HepG2 (cell line): ENCODE measurements around the gene GPS1. TPM values are rescaled to one million over a fixed set of nuclear protein-coding genes. Genes with fewer than 3 reads are reported as not detected.

Source experiments
- ATAC-seq: fragments of 200-7000 bp; cut with Tn5 transposase; 3 replicates; pipeline ENCODE4 v1.9.1; 2020; ENCODE audit warnings: mild to moderate bottlenecking, moderate library complexity
- BruUV-seq: library from RNA; stranded (reverse); fragments of 400-500 nt; replicated peaks from 2 replicates; lab custom pipeline; 2021; lab: Mats Ljungman, UMichigan
- CTCF ChIA-PET: fragments of 300-600 bp; formaldehyde crosslinking; extraction: SDS; loops from one replicate; lab custom pipeline; 2021; ENCODE audit warnings: low total read pairs, inconsistent platforms, low intra/inter-chr PET ratio; lab: Yijun Ruan, JAX
- POLR2A ChIA-PET: fragments of 350-600 bp; sonication (Branson Sonifier 250); formaldehyde crosslinking; loops from one replicate; lab custom pipeline; 2020; ENCODE audit warnings: antibody characterized with exemption, inconsistent platforms; lab: Yijun Ruan, JAX
- DNase-seq: peaks from one replicate; pipeline ENCODE4 v3.0.0-alpha.2; 2015; ENCODE audit warnings: low spot score
- FAIRE-seq: peaks from 3 replicates; lab custom pipeline; 2011; peaks lifted over from hg19 to GRCh38; lab: Jason Lieb, UNC
- H2AFZ ChIP-seq: one replicate; pipeline ENCODE4 v1.6.1; 2011; ENCODE audit warnings: low read length, inconsistent platforms
- H3K27ac ChIP-seq: fragments of 300-600 bp; 3 replicates; pipeline ENCODE4 v1.8.0; 2011; ENCODE audit warnings: mixed run types, mild to moderate bottlenecking, mixed read lengths, low read length, inconsistent platforms; ENCODE audit not compliant: insufficient read depth; ENCODE audit errors: extremely low read length
- H3K27me3 ChIP-seq, 2 experiments: fragments of 200-600 bp in 1 of 2; 2 replicates in 1 of 2; 3 replicates in 1 of 2; pipeline versions ENCODE4 v1.6.0 to v1.8.0; 2011; ENCODE audit warnings: low read length in 2 of 2, mild to moderate bottlenecking in 2 of 2, moderate library complexity in 2 of 2, inconsistent platforms in 1 of 2; ENCODE audit not compliant: insufficient read depth in 2 of 2, control insufficient read depth in 1 of 2
- H3K36me3 ChIP-seq, 2 experiments: fragments of 200-600 bp in 1 of 2; replicated peaks in 1 of 2; 2 replicates in 1 of 2; 3 replicates in 1 of 2; pipeline versions ENCODE4 v1.5.1 to v1.8.0; 2011; ENCODE audit warnings: low read length in 2 of 2, inconsistent platforms in 1 of 2; ENCODE audit not compliant: insufficient read depth in 2 of 2, control insufficient read depth in 1 of 2
- H3K4me1 ChIP-seq: 2 replicates; pipeline ENCODE4 v1.5.1; 2012; ENCODE audit warnings: low read length, inconsistent platforms; ENCODE audit not compliant: insufficient read depth
- H3K4me2 ChIP-seq: 2 replicates; pipeline ENCODE4 v1.6.0; 2011; ENCODE audit warnings: low read depth, low read length, inconsistent platforms
- H3K4me3 ChIP-seq, 3 experiments: fragments of 200-600 bp in 1 of 3; sonication (generic), shearing (Covaris generic) in 1 of 3; replicated peaks in 1 of 3; 2 replicates each; pipeline ENCODE4 v1.5.1; 2011 to 2016; ENCODE audit warnings: low read length in 3 of 3, inconsistent platforms in 2 of 3, low read depth in 2 of 3, mild to moderate bottlenecking in 2 of 3, control low read depth in 1 of 3, mixed read lengths in 1 of 3; ENCODE audit not compliant: insufficient read depth in 1 of 3
- H3K79me2 ChIP-seq: one replicate; pipeline ENCODE4 v1.6.1; 2011; ENCODE audit warnings: low read length, inconsistent platforms; ENCODE audit not compliant: insufficient read depth
- H3K9ac ChIP-seq: 2 replicates; pipeline ENCODE4 v1.6.0; 2011; ENCODE audit warnings: mild to moderate bottlenecking, low read depth, low read length, inconsistent platforms; ENCODE audit not compliant: insufficient read depth
- H3K9me3 ChIP-seq: 2 replicates; pipeline ENCODE4 v1.5.1; 2012; ENCODE audit warnings: mild to moderate bottlenecking, low read length
- H4K20me1 ChIP-seq: 2 replicates; pipeline ENCODE4 v1.6.0; 2011; ENCODE audit warnings: inconsistent platforms, mild to moderate bottlenecking, low read length, moderate library complexity; ENCODE audit not compliant: insufficient read depth
- ATF2 ChIP-seq: sonication (generic); formaldehyde crosslinking; IDR thresholded peaks from 2 replicates; pipeline ENCODE4 v1.4.0; 2020; ENCODE audit warnings: missing genetic modification reagents
- FOXC1 ChIP-seq: sonication (generic); formaldehyde crosslinking; IDR thresholded peaks from 2 replicates; pipeline ENCODE4 v1.8.0; 2022; ENCODE audit warnings: mild to moderate bottlenecking, missing genetic modification reagents, borderline replicate concordance
- GATAD1 ChIP-seq: IDR thresholded peaks from 2 replicates; pipeline ENCODE4 v1.6.1; 2016; ENCODE audit warnings: missing genetic modification reagents, missing compliant biosample characterization
- HNF4A ChIP-seq: sonication (generic); formaldehyde crosslinking; IDR thresholded peaks from 2 replicates; pipeline ENCODE4 v1.4.0; 2020; ENCODE audit warnings: missing genetic modification reagents
- MATR3 ChIP-seq: sonication (generic); formaldehyde crosslinking; IDR thresholded peaks from 2 replicates; pipeline ENCODE4 v1.4.0; 2020; ENCODE audit warnings: missing genetic modification reagents
- PHF5A ChIP-seq: IDR thresholded peaks from one replicate; pipeline ENCODE4 v1.6.1; 2018; ENCODE audit warnings: low read depth, missing genetic modification reagents; ENCODE audit not compliant: unreplicated experiment
- SNAI1 ChIP-seq: sonication (generic); formaldehyde crosslinking; IDR thresholded peaks from 2 replicates; pipeline ENCODE4 v1.5.0; 2020; ENCODE audit warnings: mild to moderate bottlenecking, missing genetic modification reagents, borderline replicate concordance
- TGIF2 ChIP-seq: IDR thresholded peaks from 2 replicates; pipeline ENCODE4 v1.6.1; 2016; ENCODE audit warnings: control low read depth, missing compliant biosample characterization
- XBP1 ChIP-seq: sonication (generic); formaldehyde crosslinking; IDR thresholded peaks from 2 replicates; pipeline ENCODE4 v1.5.0; 2020; ENCODE audit warnings: missing genetic modification reagents
- ZBTB8A ChIP-seq: sonication (generic); formaldehyde crosslinking; IDR thresholded peaks from 2 replicates; pipeline ENCODE4 v1.4.0; 2020; ENCODE audit warnings: mild to moderate bottlenecking, low read depth, missing genetic modification reagents, borderline replicate concordance
- ZC3H13 ChIP-seq: sonication (generic); formaldehyde crosslinking; IDR thresholded peaks from 2 replicates; pipeline ENCODE4 v1.8.1; 2023; ENCODE audit warnings: mild to moderate bottlenecking, missing genetic modification reagents, moderate library complexity
- ZNF124 ChIP-seq: sonication (generic); formaldehyde crosslinking; IDR thresholded peaks from 2 replicates; pipeline ENCODE4 v1.4.0; 2020; ENCODE audit warnings: missing genetic modification reagents
- ZNF609 ChIP-seq: sonication (generic); formaldehyde crosslinking; IDR thresholded peaks from 2 replicates; pipeline ENCODE4 v1.4.0; 2020; ENCODE audit warnings: mild to moderate bottlenecking, missing genetic modification reagents, borderline replicate concordance
- WGBS: methylation state at CpG from one replicate; pipeline ENCODE4 v1.1.6; 2017; ENCODE audit warnings: low lambda C conversion rate; 5-methylcytosine and 5-hydroxymethylcytosine counted together
- in situ Hi-C: cut with HindIII; loops from 2 replicates; pipeline ENCODE4 v1.10.0; 2017; ENCODE audit warnings: low pct_unique_long_range_greater_than_20kb; ENCODE audit not compliant: extremely low pct_ligation_motif_present
- intact Hi-C: fragments of 100-400 bp; cut with micrococcal nuclease; formaldehyde crosslinking; loops from one replicate; pipeline ENCODE4 v1.10.0; 2022; ENCODE audit not compliant: unreplicated experiment
- polyA plus RNA-seq, 8 experiments: library from polyadenylated mRNA; depleted of rRNA in 3 of 8; stranded (reverse) in 7 of 8; unstranded in 1 of 8; fragments of >200 nt; fragmentation: Illumina TruSeq in 4 of 8; extraction: Trizol in 4 of 8; gene quantifications; 2 replicates each; pipeline versions ENCODE4 v1.2.1 to v1.2.3, GENCODE V29; 2011 to 2016; ENCODE audit warnings: low read depth in 4 of 8, missing spikeins in 1 of 8, mixed read lengths in 1 of 8; ENCODE audit not compliant: insufficient read depth in 1 of 8
- total RNA-seq, 5 experiments: library from RNA; depleted of rRNA; stranded (reverse); fragments of >200 nt; fragmentation: Illumina TruSeq; extraction: Trizol; gene quantifications; 2 replicates each; pipeline ENCODE4 v1.2.3, GENCODE V29; 2016; ENCODE audit warnings: low read depth in 1 of 5

GPS1 gene
- total and polyA plus RNA-seq, 2 of the 13 experiments (the other 11 are each of a cell fraction or from before 2014, with no cell fraction given) = 124 to 128 TPM

GRCh38 chr17:82073446-82073845 is 21.7 kb downstream of the GPS1 start:
- Histone ChIP-seq H3K4me3 (no peak overlapping the region), H3K27ac (no peak overlapping the region), H4K20me1 (peaks cover 4% of the 10 kb centered on the region; the same call in 1 of the 2 replicates), H3K79me2 (no peaks in the 10 kb centered on the region), H3K9me3 (no peaks in the 10 kb centered on the region), H3K4me1 (peaks cover 12% of the 10 kb centered on the region), H3K4me2 (no peak overlapping the region), H3K27me3 (peaks cover 0 to 5% of the 10 kb centered on the region in 2 experiments; a peak in 2 of 5 replicates), H3K9ac (no peak overlapping the region), H3K36me3 (peaks cover 2 to 6% of the 10 kb centered on the region in 2 experiments; a peak in 1 of 5 replicates), H2AFZ (no peak overlapping the region)
- BruUV-seq = no TSS peak
- CTCF ChIA-PET = no interaction called here
- no peak for DNase-seq
- no peak for FAIRE-seq
- POLR2A ChIA-PET = interaction anchor here (1.4 kb wide), 1 partner anchor 36 kb away, joined by 3 read pairs; the partner anchor contains the start of gene DCXR
- in situ Hi-C loops = no loop called here
- no peak for ATAC-seq
- TF ChIP-seq HNF4A (CRISPR knock-in tag) (no peak), ZNF609 (no peak), SNAI1 (CRISPR knock-in tag) (no peak), GATAD1 (CRISPR knock-in tag) (no peak), ZBTB8A (CRISPR knock-in tag) (no peak), TGIF2 (CRISPR knock-in tag) (no peak), FOXC1 (CRISPR knock-in tag) (no peak), ATF2 (CRISPR knock-in tag) (no peak), XBP1 (CRISPR knock-in tag) (no peak), PHF5A (CRISPR knock-in tag) (no peak), MATR3 (CRISPR knock-in tag) (no peak), ZNF124 (no peak), ZC3H13 (CRISPR knock-in tag) (no peak)
- 60% methylated on average over 9 of the region's 9 CpGs for WGBS
- intact Hi-C loops = no loop called here
